GM12864 (cell line): ENCODE data around the gene ANKRD50.

Experiments
- DNase-seq: peaks from one replicate; pipeline ENCODE4 v3.0.0-alpha.2; 2011; ENCODE audit warnings: low read depth
- H3K4me3 ChIP-seq: 2 replicates; pipeline ENCODE4 v1.5.1; 2011; ENCODE audit warnings: mild to moderate bottlenecking, low read depth, low read length, control low read depth
- TF ChIP-seq, protein P1 (sequence below): IDR thresholded peaks from 2 replicates; pipeline ENCODE4 v1.5.1; 2011; ENCODE audit warnings: low read depth, mild to moderate bottlenecking, moderate library complexity, low read length, control low read depth, inconsistent platforms; ENCODE audit errors: missing control alignments

ANKRD50 gene

DNA sequence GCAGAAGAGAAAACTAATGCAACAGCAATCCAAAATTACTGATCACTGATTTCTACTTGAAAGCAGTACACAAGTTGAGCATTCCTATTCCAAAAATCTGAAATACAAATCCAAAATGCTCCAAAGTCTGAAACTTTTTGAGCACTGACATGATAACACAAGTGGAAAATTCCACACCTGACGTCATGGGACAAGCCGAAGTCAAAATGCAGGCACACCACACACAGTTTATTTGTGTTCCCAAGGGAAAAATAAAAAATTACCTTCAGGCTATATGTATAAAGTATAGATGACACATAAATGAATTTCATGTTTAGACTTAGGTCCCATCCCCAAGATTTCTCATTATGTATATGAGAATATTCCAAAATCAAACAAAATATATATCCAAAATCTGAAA lies 20.7 kb downstream of the ANKRD50 start:
- H3K4me3 ChIP-seq: no peak overlapping the region
- DNase-seq: no peak
- TF ChIP-seq, protein P1, sequence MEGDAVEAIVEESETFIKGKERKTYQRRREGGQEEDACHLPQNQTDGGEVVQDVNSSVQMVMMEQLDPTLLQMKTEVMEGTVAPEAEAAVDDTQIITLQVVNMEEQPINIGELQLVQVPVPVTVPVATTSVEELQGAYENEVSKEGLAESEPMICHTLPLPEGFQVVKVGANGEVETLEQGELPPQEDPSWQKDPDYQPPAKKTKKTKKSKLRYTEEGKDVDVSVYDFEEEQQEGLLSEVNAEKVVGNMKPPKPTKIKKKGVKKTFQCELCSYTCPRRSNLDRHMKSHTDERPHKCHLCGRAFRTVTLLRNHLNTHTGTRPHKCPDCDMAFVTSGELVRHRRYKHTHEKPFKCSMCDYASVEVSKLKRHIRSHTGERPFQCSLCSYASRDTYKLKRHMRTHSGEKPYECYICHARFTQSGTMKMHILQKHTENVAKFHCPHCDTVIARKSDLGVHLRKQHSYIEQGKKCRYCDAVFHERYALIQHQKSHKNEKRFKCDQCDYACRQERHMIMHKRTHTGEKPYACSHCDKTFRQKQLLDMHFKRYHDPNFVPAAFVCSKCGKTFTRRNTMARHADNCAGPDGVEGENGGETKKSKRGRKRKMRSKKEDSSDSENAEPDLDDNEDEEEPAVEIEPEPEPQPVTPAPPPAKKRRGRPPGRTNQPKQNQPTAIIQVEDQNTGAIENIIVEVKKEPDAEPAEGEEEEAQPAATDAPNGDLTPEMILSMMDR: no peak

DNA sequence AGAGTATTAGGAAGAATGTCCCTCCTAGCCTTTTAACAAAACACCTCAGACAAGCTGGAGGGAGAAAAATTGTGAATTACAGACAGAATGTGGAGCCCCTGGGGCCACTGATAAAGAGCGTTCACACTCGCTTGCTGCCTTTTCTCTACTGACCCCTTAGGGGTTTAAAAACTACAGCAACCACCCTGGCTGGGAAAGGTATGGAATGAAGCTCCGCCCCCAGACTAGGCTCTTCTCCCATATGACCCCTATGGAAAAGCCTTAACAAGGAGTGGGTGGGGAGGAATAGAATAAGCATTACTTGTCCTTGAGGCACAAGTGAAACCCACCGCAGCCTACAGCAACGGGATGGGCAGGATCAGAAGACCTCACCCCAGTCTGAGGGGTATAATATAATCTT lies 26.3 kb downstream of the ANKRD50 start:
- no peak overlapping the region for H3K4me3 ChIP-seq
- TF ChIP-seq, protein P1: no peak
- no peak for DNase-seq

DNA sequence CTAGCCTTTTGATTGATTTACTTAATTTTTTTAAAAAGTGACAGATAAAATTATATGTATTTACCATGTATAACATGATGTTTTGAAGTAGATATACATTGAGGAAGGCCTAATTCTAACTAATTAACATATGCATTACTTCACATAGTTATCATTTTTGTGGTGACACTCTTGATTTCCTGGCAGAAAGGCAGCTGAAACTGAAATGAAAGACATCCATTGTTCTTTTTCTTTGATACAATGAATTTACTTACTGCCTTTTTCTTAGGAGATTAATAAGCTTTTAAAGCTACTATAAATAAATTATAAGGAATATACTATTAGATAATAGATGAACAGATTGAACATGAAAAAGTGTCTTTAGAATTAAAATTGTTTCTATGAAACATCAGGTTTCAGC lies 26.7 kb downstream of the ANKRD50 start:
- no peak for DNase-seq
- TF ChIP-seq, protein P1: no peak
- H3K4me3 ChIP-seq: no peak overlapping the region

DNA sequence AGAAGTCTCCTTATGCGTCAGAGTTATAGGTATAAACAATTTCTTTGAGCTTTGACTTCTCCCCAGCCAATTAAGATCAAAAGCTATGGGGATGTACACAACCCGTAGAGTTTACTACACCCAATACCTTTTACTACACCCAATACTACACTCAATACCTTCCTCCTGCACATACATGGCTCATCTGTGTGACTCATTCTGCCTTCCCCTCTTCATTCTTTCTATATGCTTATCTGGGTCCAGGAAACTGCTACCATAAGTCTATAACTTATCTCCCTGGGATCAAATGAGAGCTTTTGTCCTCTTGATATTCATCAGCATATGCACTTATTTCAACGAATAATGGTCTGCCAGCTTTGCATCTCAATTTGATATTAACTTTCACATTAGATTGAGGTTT lies 28.2 kb downstream of the ANKRD50 start:
- TF ChIP-seq, protein P1: no peak
- no peak for DNase-seq
- H3K4me3 ChIP-seq: no peak overlapping the region

DNA sequence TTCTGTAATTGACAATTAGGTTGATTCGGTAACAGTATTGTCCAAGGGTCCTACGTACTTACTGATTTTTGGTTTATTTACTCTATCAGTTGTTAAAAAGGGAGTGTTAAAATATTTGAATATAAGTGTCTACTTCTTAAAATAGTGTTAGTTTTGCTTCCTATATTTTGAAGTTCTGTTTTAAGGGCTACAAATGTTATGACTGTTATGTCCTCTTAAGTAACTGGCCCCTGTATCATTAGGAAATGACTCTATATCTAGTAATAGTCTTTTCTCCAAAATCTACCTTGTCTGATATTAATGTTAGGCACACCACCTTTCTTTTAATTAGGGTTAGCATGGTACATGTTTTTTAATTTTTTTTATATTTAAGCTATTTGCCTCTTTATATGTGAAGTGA lies 30.1 kb downstream of the ANKRD50 start:
- no peak overlapping the region for H3K4me3 ChIP-seq
- no peak for DNase-seq
- TF ChIP-seq, protein P1: no peak

DNA sequence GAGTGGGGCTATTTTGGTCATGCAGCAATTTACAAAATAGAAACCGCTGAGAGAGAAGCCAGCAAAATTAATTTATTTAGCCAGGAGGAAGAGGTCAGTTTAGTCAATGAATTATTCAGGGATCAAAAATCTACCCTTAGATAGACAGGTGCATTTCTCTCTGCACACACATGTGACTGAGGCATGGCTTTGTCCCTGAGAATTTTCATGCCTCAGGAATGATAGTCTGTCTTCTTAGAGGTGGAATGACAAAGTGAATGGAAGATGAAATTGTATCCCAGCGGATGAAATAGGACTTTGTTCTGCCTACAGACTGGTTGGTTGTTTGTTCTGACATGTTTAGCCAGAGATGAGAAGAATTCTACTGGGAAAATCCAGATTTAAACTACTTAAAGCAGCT lies 46.0 kb downstream of the ANKRD50 start:
- no peak overlapping the region for H3K4me3 ChIP-seq
- no peak for DNase-seq
- TF ChIP-seq, protein P1: no peak

GRCh38 chr4:124658795-124659194 lies 53.7 kb downstream of the ANKRD50 start:
- no peak overlapping the region for H3K4me3 ChIP-seq
- TF ChIP-seq, protein P1: no peak
- no peak for DNase-seq
